Measurements from ENCODE around the gene SDHA.
A peak's percentile ranks its signal among the peaks of the same experiment; 100 is the strongest.

- TF ChIP-seq ZNF132 (tag by site-specific recombination; IDR thresholded peaks at IDR 0.05; ENCODE audit: borderline replicate concordance) (no peak), CTCF (tag by site-specific recombination; IDR thresholded peaks at IDR 0.05) (peak; percentile 91), ZNF654 (tag by site-specific recombination; IDR thresholded peaks at IDR 0.05; ENCODE audit: low read depth) (peak; percentile 32), PBX3 (CRISPR knock-in tag; IDR thresholded peaks at IDR 0.05) (no peak), ZNF658 (tag by site-specific recombination; IDR thresholded peaks at IDR 0.05) (no peak), OVOL3 (tag by site-specific recombination; IDR thresholded peaks at IDR 0.05) (no peak), MEIS1 (CRISPR knock-in tag; IDR thresholded peaks at IDR 0.05; ENCODE audit: borderline replicate concordance) (no peak), ZNF23 (tag by site-specific recombination; IDR thresholded peaks at IDR 0.05; ENCODE audit: borderline replicate concordance) (no peak), ZNF133 (tag by site-specific recombination; IDR thresholded peaks at IDR 0.05) (no peak), ZBTB17 (tag by site-specific recombination; IDR thresholded peaks at IDR 0.05) (peak; percentile 92)
Measured at GRCh38 chr5:188488-189481, 29.3 kb upstream of the SDHA start.
